ENCODE data around the gene ARHGEF3.

The ARHGEF3 gene, protein sequence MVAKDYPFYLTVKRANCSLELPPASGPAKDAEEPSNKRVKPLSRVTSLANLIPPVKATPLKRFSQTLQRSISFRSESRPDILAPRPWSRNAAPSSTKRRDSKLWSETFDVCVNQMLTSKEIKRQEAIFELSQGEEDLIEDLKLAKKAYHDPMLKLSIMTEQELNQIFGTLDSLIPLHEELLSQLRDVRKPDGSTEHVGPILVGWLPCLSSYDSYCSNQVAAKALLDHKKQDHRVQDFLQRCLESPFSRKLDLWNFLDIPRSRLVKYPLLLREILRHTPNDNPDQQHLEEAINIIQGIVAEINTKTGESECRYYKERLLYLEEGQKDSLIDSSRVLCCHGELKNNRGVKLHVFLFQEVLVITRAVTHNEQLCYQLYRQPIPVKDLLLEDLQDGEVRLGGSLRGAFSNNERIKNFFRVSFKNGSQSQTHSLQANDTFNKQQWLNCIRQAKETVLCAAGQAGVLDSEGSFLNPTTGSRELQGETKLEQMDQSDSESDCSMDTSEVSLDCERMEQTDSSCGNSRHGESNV

DNA sequence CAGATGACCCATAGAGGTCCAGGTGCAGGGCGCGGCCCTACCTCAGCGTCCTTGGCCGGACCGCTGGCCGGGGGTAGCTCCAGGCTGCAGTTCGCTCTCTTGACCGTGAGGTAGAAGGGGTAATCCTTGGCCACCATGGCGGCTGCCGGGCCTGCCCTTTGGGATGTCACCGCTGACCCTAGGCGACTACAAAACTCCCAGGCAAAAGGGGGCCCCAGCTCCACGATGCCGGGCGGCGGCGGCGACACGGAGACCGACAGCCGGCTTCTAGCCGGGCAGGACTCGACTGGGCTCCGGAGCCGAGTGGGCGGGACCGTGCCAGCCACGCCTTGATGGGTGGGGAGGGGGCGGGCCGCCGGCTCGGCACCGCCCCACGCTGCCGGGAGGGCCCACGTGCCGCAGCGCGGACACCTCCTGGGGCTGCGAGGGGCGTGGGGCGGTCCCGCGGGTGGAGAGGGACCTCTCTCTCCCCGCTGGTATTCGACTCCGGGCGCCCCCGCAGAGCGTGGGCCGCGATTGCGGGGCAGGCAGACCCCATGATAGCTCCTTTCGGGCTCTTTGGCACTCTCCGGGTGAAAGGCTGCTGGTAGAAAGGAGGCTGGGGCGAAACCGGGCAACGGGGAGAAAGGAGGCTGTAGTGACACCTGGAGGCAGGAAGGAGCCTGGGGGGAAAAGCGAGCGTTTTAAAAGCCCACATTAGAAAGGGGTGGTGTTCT, at the start of gene ARHGEF3:
Gene ARHGEF3, minus strand, starts transcription at position 288 of the 716 bp plus-strand sequence. Its CDS starts 151 bp downstream, at position 137.
- DNase-seq = no peak

GRCh38 chr3:56849698-56850097, 47.9 kb upstream of the ARHGEF3 start:
- no peak for DNase-seq

DNA sequence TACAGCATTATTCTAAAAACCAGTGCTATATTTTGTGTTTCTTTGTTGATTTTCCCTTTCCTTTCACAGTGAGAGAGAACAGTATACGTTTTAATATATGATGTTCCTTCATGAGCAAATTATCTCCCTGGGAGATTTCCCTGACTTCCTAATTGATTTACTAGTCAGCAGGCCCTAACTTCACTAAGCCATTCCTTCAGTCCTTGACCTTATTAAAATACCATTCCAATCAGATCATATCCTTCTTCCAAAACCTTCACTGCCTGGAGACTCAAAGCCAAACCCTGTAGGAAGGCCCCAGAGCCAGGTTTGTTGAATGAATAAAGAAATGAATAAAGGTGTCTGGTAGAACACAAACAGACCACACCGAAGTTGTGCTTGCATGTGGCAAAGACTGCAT, 43.8 kb upstream of the ARHGEF3 start:
- no peak for DNase-seq

DNA sequence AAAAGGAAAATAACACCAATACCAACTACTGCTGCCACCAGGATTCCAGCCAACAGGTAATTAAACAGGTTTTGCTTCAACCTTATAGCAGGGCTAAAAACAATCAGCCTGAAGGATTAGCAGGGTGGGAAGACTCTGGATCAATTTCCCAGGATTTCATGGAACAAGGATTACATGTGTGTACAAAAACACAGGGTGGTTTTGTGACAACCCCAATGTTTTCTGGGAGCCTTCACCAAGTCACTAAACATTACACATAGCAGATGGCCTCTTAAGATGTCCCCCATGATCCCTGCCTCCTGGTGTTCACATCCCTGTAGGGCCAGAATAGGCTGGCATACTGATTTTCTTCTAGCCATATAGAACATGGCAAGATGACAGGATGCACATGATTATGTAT, 42.8 kb upstream of the ARHGEF3 start:
- DNase-seq = no peak

DNA sequence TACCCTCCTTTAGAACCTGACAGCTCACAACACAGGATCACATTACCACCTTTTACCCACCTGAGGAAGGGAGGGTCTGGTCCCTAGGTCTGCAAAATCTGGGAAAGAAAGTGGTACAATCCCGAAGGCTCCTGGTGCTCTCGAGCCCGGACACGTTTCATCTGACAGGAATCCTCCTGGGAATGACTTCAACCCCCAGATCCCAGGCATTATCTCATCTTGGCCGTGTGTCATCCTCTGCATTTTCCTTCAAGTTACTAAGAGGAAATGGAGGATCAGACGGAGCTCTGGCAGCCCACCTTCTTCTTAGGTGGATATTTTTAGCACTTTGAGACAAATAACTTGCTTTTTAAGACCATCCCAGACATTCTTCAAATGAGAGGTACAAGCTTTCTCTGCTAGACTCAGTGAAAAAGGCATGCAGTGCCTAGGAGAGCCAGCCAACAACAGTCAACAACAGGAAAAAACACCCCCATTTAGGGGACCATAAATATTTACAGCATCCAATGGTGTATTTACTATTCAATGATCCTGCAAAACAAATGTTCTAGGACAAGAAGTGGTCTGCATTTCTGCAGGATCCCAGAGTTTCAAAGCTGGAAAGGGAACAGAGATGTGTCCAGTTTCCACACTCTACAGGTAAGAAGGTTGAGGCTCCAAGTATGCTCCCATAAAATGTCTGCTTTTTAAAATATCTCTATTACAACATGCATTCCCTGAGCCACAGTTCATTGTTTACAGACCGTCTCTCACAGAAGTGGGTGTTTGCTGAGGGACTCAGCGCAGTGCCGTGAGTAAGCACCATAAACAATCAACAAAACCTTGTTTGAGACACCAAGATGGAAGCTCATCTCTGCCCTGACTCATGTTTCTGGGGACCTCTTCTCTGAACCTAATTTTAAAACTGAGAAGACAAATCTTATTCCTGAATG, 38.3 kb upstream of the ARHGEF3 start:
- no peak for DNase-seq

DNA sequence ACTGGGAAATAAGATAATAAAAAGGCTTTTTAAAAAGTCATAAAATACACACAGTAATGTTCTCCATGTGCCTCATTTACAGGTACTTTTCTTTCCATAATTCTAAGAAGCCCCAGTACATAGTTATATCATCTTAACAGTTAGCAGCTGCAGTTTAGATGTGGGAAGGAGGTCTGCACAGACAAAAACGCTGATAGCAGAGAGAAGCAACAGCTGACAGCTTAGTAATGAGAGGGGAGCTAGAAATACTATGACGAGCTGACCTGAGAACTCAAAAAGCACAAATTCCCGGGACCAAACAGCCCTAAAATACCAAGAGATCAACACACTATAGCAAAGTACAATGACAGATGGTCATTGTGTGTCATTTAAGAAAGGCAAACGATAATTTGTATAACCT, 36.7 kb upstream of the ARHGEF3 start:
- no peak for DNase-seq

- DNase-seq = no peak
Observed at GRCh38 chr3:56837196-56837955, 35.6 kb upstream of the ARHGEF3 start.

DNA sequence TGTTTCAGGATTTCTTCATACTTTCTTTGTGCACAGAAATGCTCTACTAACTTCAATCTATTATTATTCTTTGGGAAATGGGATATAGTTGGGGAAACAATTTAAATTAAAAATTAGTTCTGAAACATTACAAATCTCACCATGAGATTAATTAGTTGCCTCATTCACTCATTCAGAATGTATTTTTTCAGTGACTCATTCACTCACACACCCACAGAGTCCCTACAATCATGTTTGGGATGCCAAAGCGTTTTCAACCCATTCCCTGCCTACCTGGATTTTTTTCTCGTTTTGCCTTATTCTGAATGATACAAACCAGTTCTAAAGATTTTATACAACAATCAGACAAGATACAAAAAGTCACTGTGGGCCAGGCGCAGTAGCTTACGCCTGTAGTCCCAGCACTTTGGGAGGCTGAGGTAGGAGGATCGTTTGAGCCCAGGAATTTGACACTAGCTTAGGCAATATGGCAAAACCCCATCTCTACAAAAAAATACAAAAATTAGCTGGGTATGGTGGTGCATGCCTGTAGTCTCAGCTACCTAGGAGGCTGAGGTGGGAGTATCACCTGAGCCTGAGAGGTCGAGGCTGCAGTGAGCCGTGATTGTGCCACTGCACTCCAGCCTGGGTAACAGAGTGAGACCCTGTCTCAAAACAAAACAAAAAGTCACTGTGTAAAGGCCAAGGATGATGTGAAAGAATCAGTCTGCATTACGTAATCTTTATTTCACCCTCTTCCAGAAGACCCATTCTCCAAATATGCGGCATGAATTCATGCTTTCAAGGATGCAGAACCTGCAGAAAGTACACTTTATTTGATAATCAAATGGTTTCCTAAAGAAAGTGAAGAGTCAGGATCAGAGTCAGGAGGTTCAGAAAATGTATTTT, 34.8 kb upstream of the ARHGEF3 start:
- no peak for DNase-seq

DNA sequence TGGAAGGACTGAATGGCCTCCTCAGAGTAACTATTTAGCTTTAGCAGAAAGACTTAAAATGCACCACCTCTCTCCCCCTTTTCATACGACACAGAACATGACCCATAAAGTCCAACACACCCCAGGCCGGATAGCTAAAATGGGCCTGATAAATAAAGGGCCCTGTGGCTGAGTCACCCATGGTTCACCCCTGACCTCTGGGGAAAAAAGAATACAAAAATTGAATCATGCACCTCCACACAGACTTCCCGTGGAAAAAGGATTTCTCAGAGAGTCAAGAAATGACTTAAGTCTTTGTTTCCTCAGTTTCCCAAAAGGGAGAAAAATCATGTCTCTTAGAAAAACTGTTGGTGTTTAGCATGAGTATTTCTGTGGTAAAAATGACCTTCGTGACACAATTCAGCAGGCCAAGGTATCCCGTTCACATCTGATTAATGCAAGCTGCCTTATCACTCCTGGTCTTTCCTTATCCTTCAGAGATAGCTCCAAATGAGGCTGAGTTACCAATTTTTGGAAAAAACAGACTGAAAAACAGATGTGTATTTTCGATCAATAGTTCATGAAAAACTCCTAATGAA, 34.0 kb upstream of the ARHGEF3 start:
- no peak for DNase-seq

- no peak for DNase-seq
Observed at GRCh38 chr3:56833536-56833935, 31.8 kb upstream of the ARHGEF3 start.

DNA sequence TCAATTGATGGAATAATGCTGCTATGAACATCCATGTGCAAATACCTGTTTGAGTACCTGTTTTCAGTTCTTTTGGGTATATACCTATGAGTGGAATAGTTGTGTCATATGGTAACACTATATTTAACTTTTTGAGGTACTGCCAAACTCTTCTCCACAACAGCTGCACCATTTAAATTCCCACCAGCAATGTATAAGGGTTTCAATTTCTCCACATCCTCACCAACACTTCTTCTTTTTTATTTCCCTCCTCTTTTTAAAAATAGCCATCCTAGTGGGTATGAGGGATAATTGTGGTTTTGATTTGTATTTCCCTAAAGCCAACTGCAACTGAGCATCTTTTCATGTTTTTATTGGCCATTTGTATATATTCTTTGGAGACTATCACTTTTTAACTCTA, 31.3 kb upstream of the ARHGEF3 start:
- no peak for DNase-seq

- no peak for DNase-seq
Observed at GRCh38 chr3:56831572-56831971, 29.8 kb upstream of the ARHGEF3 start.

DNA sequence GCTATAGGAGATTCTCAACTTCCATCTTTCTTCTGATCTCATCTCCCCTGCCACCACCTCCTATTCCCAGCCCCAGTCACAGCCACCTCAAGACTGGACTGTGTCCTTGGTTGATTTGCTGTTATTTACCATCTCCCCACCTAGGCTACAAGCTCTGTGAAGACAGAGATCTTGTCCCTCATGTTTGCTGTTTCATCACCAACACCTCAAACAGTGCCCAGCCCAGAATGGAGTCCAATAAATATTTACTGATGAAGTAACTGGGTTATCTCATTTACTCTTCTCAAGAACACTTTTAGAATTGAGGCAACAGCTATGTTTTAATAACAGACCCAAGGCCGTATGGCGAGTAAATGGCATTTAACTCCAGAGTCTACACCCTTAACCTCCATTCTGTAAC, 29.1 kb upstream of the ARHGEF3 start:
- no peak for DNase-seq

GRCh38 chr3:56829533-56829932, 27.8 kb upstream of the ARHGEF3 start:
- DNase-seq = no peak

GRCh38 chr3:56826831-56827722, 25.3 kb upstream of the ARHGEF3 start:
- DNase-seq = no peak

- no peak for DNase-seq
Observed at GRCh38 chr3:56825567-56826438, 24.1 kb upstream of the ARHGEF3 start.

- DNase-seq = no peak
Observed at GRCh38 chr3:56823984-56824703, 22.4 kb upstream of the ARHGEF3 start.

DNA sequence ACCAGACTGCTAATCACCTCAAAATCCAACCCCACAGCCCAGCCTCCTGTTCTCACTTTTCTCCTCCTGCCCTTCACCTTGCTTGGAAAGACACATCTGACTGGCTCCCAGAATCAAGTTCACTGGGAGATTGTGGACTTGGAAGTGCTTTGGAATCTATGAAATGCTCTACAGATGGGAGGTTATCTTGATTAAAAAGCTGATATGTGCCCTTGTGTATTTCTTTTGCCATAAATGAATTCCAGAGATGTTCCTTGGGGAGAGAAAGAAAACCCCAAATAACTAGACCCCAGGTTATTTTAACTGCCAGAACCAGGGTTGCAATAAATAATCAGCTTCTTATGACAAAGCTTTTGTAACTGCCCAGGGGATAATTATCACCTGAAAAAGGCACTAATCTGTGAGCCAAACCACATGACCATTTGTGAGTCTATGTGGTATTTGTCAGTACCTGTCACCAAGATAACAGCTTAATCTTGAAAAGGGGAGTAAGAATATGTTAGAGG, 21.7 kb upstream of the ARHGEF3 start:
- DNase-seq = no peak

Data from GF-D8 (cell line).